SU-DHL-6 (cell line): ENCODE data around the gene DTD2.

Experiments used
- EZH2phosphoT487 ChIP-seq: fragments of 200-600 bp; sonication (generic), shearing (Covaris generic); conservative IDR thresholded peaks from 2 replicates; pipeline ENCODE4 v1.6.1; 2018; ENCODE audit warnings: mild to moderate bottlenecking, antibody characterized with exemption, low read length, moderate library complexity, mixed read lengths
- TF ChIP-seq, protein P1 (sequence below): fragments of 200-600 bp; sonication (generic); IDR thresholded peaks from one replicate; pipeline ENCODE4 v1.5.1; 2017; ENCODE audit warnings: antibody characterized with exemption, mild to moderate bottlenecking, low read length, moderate library complexity; ENCODE audit not compliant: insufficient read depth, poor library complexity, severe bottlenecking

DNA sequence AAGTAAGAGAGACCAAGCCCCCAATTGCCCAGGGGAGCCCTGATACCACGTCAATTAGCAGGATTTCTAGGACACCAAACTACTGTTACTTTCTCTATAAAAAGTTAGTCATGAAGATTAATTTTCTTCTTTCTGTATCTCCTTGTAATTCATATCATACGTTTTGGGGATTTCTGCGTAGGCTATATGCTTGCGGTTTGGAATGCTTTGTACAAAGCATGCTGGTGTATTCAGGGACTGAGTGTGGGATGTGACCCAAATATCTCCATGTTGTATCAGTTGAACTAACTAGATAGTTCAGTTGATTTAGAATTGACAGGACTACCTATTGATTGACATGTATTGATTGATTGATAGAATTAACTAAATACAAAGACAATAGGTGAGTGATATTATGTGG lies 22.9 kb upstream of the DTD2 start:
- TF ChIP-seq, protein P1, sequence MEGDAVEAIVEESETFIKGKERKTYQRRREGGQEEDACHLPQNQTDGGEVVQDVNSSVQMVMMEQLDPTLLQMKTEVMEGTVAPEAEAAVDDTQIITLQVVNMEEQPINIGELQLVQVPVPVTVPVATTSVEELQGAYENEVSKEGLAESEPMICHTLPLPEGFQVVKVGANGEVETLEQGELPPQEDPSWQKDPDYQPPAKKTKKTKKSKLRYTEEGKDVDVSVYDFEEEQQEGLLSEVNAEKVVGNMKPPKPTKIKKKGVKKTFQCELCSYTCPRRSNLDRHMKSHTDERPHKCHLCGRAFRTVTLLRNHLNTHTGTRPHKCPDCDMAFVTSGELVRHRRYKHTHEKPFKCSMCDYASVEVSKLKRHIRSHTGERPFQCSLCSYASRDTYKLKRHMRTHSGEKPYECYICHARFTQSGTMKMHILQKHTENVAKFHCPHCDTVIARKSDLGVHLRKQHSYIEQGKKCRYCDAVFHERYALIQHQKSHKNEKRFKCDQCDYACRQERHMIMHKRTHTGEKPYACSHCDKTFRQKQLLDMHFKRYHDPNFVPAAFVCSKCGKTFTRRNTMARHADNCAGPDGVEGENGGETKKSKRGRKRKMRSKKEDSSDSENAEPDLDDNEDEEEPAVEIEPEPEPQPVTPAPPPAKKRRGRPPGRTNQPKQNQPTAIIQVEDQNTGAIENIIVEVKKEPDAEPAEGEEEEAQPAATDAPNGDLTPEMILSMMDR: no peak
- no peak for TF ChIP-seq EZH2phosphoT487
